CD14-positive monocyte (primary cell): ENCODE data around the gene HAP1. TPM values are rescaled to one million over a fixed set of nuclear protein-coding genes. Genes with fewer than 3 reads are reported as not detected.
A peak's percentile ranks its signal among the peaks of the same experiment; 100 is the strongest.

Experiments used
- DNase-seq, 3 donors: peaks; one replicate each; pipeline ENCODE4 v3.0.0-alpha.2; 2011 to 2022
- H2AFZ ChIP-seq: 2 replicates; pipeline ENCODE4 v1.6.0; 2012; ENCODE audit warnings: mild to moderate bottlenecking, low read depth, low read length, inconsistent platforms; ENCODE audit not compliant: insufficient read depth, poor library complexity, severe bottlenecking
- H3K27ac ChIP-seq, 2 donors: 1 replicate in 1 of 2; 2 replicates in 1 of 2; pipeline ENCODE4 v1.5.1; 2012 to 2013; ENCODE audit warnings: low read length in 2 of 2, control low read depth in 1 of 2, inconsistent platforms in 1 of 2, low read depth in 1 of 2, mild to moderate bottlenecking in 1 of 2
- H3K27me3 ChIP-seq, 2 donors: one replicate each; pipeline versions ENCODE4 v1.6.0 to v1.6.1; 2011 to 2013; ENCODE audit warnings: low read length in 2 of 2; ENCODE audit not compliant: control insufficient read depth in 2 of 2, insufficient read depth in 2 of 2
- H3K36me3 ChIP-seq, 2 donors: replicated peaks in 1 of 2; 1 replicate in 1 of 2; 2 replicates in 1 of 2; pipeline versions ENCODE4 v1.5.1 to v1.6.1; 2012 to 2013; ENCODE audit warnings: low read length in 2 of 2, control low read depth in 1 of 2, inconsistent platforms in 1 of 2, mild to moderate bottlenecking in 1 of 2; ENCODE audit not compliant: insufficient read depth in 2 of 2, control insufficient read depth in 1 of 2
- H3K4me1 ChIP-seq, 2 donors: 1 replicate in 1 of 2; 2 replicates in 1 of 2; pipeline versions ENCODE4 v1.5.1 to v1.6.1; 2012 to 2013; ENCODE audit warnings: low read length in 2 of 2, control low read depth in 1 of 2, inconsistent platforms in 1 of 2, mild to moderate bottlenecking in 1 of 2, moderate library complexity in 1 of 2; ENCODE audit not compliant: insufficient read depth in 2 of 2, control insufficient read depth in 1 of 2
- H3K4me2 ChIP-seq: replicated peaks from 2 replicates; pipeline ENCODE3; 2012; ENCODE audit warnings: low read length, moderate library complexity, mild to moderate bottlenecking; ENCODE audit not compliant: poor library complexity, severe bottlenecking; ENCODE audit errors: extremely low read depth
- H3K4me3 ChIP-seq, 3 experiments: fragments of 200-600 bp in 1 of 3; sonication (generic) in 1 of 3; replicated peaks in 1 of 3; 1 replicate in 2 of 3; 2 replicates in 1 of 3; pipeline ENCODE4 v1.5.1; 2011 to 2013; ENCODE audit warnings: low read length in 3 of 3, mild to moderate bottlenecking in 3 of 3, control low read depth in 2 of 3, low read depth in 2 of 3, inconsistent platforms in 1 of 3, moderate library complexity in 1 of 3
- H3K79me2 ChIP-seq: 2 replicates; pipeline ENCODE4 v1.6.0; 2012; ENCODE audit warnings: mild to moderate bottlenecking, control low read depth, inconsistent platforms, low read length, moderate library complexity; ENCODE audit not compliant: insufficient read depth
- H3K9ac ChIP-seq: 2 replicates; pipeline ENCODE4 v1.6.0; 2017; ENCODE audit warnings: low read length, mild to moderate bottlenecking; ENCODE audit not compliant: insufficient read depth, poor library complexity, severe bottlenecking
- H3K9me3 ChIP-seq, 2 donors: replicated peaks in 1 of 2; 1 replicate in 1 of 2; 2 replicates in 1 of 2; pipeline versions ENCODE4 v1.5.1 to v1.6.1; 2012 to 2013; ENCODE audit warnings: low read length in 2 of 2, control low read depth in 1 of 2; ENCODE audit not compliant: control insufficient read depth in 1 of 2, insufficient read depth in 1 of 2
- H4K20me1 ChIP-seq: 2 replicates; pipeline ENCODE4 v1.6.0; 2012; ENCODE audit warnings: mild to moderate bottlenecking, low read length, control low read depth, moderate library complexity; ENCODE audit not compliant: insufficient read depth
- H3K27ac Mint-ChIP-seq, 7 donors: one replicate each; pipeline ENCODE4 v1.8.0; 2020; ENCODE audit warnings: mild to moderate bottlenecking in 7 of 7, mixed read lengths in 7 of 7, moderate library complexity in 6 of 7, inconsistent platforms in 2 of 7
- H3K27me3 Mint-ChIP-seq, 3 donors: one replicate each; pipeline ENCODE4 v1.8.0; 2021 to 2022; ENCODE audit warnings: low read depth in 3 of 3, mild to moderate bottlenecking in 3 of 3, mixed read lengths in 3 of 3, moderate library complexity in 3 of 3, inconsistent platforms in 1 of 3
- H3K36me3 Mint-ChIP-seq, 2 donors: one replicate each; pipeline ENCODE4 v1.8.0; 2020; ENCODE audit warnings: mixed read lengths in 2 of 2, inconsistent platforms in 1 of 2, mild to moderate bottlenecking in 1 of 2
- H3K4me1 Mint-ChIP-seq: one replicate; pipeline ENCODE4 v1.8.0; 2020; ENCODE audit warnings: mild to moderate bottlenecking, mixed read lengths
- H3K4me3 Mint-ChIP-seq, 2 donors: one replicate each; pipeline ENCODE4 v1.8.0; 2020; ENCODE audit warnings: mild to moderate bottlenecking in 2 of 2, mixed read lengths in 2 of 2, moderate library complexity in 1 of 2
- H3K9me3 Mint-ChIP-seq, 7 donors: one replicate each; pipeline ENCODE4 v1.8.0; 2020 to 2022; ENCODE audit warnings: mixed read lengths in 7 of 7, mild to moderate bottlenecking in 6 of 7, moderate library complexity in 6 of 7, inconsistent platforms in 2 of 7
- WGBS: methylation state at CpG from one replicate; pipeline ENCODE4 v1.1.5; 2013; ENCODE audit warnings: missing lambda C conversion rate; ENCODE audit not compliant: insufficient coverage; 5-methylcytosine and 5-hydroxymethylcytosine counted together
- intact Hi-C, 2 donors: fragments of 100-400 bp; cut with micrococcal nuclease; formaldehyde crosslinking; loops; one replicate each; pipeline versions ENCODE4 v1.15.0 to v1.15.1; 2023
- polyA plus RNA-seq, 3 donors: library from polyadenylated mRNA; depleted of rRNA in 1 of 3; unstranded in 2 of 3; stranded (reverse) in 1 of 3; fragments of 300-500 nt in 2 of 3; fragments of >200 nt in 1 of 3; fragmentation: Illumina TruSeq in 2 of 3; gene quantifications; 1 replicate in 2 of 3; 2 replicates in 1 of 3; pipeline ENCODE4 v1.2.3, GENCODE V29; 2012 to 2021
- TF ChIP-seq, protein P1 (sequence below): fragments of 200-600 bp; IDR thresholded peaks from one replicate; pipeline ENCODE4 v1.8.0; 2022; ENCODE audit warnings: antibody characterized with exemption, mild to moderate bottlenecking

The HAP1 gene
- polyA plus RNA-seq, 3 donors = not detected

DNA sequence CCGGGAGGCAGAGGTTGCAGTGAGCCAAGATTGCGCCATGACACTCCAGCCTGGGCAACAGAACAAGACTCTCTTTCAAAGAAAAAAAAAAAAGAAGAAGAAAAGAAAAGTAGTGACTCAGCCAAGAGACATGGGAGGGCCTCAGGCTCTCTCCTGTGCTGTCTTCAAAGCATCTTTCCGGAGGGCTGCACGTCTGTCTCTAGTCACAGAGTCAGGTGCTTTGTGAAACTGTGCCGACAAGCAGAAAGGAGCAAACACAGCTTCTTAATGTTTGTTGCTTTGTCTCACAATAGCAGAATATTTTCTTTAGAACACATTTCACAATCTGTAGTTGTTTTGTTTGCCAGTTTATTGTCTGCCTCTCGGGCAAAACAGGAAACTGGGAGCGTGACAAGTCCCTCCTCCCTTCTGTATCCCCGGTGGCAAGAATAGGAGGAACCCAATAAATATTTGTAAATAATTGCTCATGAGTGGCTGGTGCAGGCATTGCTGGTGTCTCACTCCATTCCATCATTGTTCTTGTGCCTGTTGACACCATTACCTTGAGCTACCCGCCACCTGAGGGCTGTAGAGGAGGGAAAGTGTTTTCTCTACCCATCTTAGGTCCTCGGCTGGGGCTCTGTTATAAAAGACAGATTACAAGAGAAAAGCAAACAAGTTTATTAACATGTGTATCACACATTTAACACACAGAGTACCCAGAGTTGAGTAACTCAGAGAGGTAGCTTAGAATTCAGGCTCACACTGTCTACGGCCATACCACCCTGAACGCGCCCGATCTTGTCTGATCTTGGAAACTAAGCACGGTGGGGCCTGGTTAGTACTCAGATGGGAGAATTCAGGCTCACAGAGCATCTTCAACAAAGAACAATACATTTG is 16.8 kb downstream of the HAP1 start:
- no peak overlapping the region for H3K4me3 ChIP-seq
- H3K9me3 Mint-ChIP-seq = peaks cover 0 to 2% (median 0%) of the 10 kb centered on the region in 7 donors
- no peaks in the 10 kb centered on the region for H3K9me3 ChIP-seq
- H3K36me3 Mint-ChIP-seq = no peaks in the 10 kb centered on the region
- H3K27me3 ChIP-seq = no peaks in the 10 kb centered on the region
- TF ChIP-seq, protein P1, sequence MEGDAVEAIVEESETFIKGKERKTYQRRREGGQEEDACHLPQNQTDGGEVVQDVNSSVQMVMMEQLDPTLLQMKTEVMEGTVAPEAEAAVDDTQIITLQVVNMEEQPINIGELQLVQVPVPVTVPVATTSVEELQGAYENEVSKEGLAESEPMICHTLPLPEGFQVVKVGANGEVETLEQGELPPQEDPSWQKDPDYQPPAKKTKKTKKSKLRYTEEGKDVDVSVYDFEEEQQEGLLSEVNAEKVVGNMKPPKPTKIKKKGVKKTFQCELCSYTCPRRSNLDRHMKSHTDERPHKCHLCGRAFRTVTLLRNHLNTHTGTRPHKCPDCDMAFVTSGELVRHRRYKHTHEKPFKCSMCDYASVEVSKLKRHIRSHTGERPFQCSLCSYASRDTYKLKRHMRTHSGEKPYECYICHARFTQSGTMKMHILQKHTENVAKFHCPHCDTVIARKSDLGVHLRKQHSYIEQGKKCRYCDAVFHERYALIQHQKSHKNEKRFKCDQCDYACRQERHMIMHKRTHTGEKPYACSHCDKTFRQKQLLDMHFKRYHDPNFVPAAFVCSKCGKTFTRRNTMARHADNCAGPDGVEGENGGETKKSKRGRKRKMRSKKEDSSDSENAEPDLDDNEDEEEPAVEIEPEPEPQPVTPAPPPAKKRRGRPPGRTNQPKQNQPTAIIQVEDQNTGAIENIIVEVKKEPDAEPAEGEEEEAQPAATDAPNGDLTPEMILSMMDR = no peak
- H3K27me3 Mint-ChIP-seq = peaks cover 0 to 3% (median 2%) of the 10 kb centered on the region in 3 donors
- H3K27ac Mint-ChIP-seq = peak overlapping the region in 6 of 7 donors; percentile 43 to 76 (median 63)
- WGBS = 70% methylated on average over 3 of the region's 15 CpGs
- H3K4me2 ChIP-seq = no peak overlapping the region
- intact Hi-C loops = no loop called here
- H2AFZ ChIP-seq = peak overlapping the region; percentile 53
- H3K9ac ChIP-seq = no peak overlapping the region
- H3K4me1 Mint-ChIP-seq = peaks cover 13% of the 10 kb centered on the region
- peaks cover 12 to 14% of the 10 kb centered on the region in 2 donors for H3K4me1 ChIP-seq
- DNase-seq = peak; percentile 47 to 71 (median 60)
- H3K4me3 Mint-ChIP-seq = peak overlapping the region in 1 of 2 donors; percentile 35
- H3K27ac ChIP-seq = peak overlapping the region; percentile 32 to 58
- no peaks in the 10 kb centered on the region for H3K79me2 ChIP-seq
- H3K36me3 ChIP-seq = no peaks in the 10 kb centered on the region
- H4K20me1 ChIP-seq = no peaks in the 10 kb centered on the region

DNA sequence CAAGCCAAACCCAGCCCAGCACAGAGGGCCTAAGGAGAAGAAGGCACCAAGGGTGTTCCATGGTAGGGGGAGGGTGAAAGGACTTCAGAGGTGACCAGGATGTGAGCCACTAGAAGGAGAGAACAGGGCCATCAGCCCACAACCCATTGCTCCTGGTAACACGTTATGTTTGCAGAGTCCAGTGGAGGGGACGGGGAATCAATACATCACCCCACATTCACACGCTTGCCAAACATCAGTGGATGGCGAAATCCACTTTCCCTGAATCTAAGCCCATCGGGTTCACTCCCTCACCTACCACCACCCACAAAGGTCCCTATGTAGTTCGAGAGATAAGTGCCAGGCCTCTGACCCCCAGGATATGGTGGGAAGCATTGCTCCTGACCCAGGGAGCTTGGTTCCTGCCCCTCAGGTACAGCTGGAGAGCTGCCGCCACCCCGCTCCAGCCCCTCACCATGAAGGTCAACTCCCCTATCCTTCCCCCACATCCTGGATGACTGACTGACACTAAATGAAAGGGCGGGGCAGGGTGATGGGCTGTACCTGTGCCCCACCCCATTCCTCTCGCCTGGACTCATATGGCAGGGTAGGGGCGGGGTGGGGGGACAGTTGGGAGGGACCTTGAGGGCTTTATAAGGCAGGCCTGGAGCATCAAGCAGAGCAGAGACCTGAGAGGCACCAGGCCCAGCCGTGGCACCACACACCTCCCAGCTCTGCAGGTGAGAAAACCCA is 22.6 kb downstream of the HAP1 start, which contains the start of gene GAST:
Gene GAST (plus strand): TSS at position 663 of the 732 bp plus-strand sequence. CDS start 3,106 bp downstream, outside the sequence.
- no peaks in the 10 kb centered on the region for H3K36me3 Mint-ChIP-seq
- Histone ChIP-seq H3K9ac (no peak within 1 kb of the TSS), H3K4me3 (no peak within 1 kb of the TSS), H3K36me3 (no peaks in the 10 kb centered on the region), H2AFZ (no peak within 1 kb of the TSS), H3K9me3 (no peaks in the 10 kb centered on the region), H3K4me1 (no peaks in the 10 kb centered on the region), H3K27me3 (no peaks in the 10 kb centered on the region), H3K27ac (no peak within 1 kb of the TSS), H4K20me1 (no peaks in the 10 kb centered on the region), H3K79me2 (no peaks in the 10 kb centered on the region), H3K4me2 (no peak within 1 kb of the TSS)
- H3K4me1 Mint-ChIP-seq = peaks cover 3% of the 10 kb centered on the region
- intact Hi-C loops = no loop called here
- peak within 1 kb of the TSS in 1 of 2 donors; percentile 1 for H3K4me3 Mint-ChIP-seq
- peaks cover 3 to 7% (median 4%) of the 10 kb centered on the region in 3 donors for H3K27me3 Mint-ChIP-seq
- H3K27ac Mint-ChIP-seq = no peak within 1 kb of the TSS
- TF ChIP-seq, protein P1 = no peak
- peaks cover 0 to 4% (median 0%) of the 10 kb centered on the region in 7 donors for H3K9me3 Mint-ChIP-seq
- WGBS = 98% methylated on average over 6 of the region's 12 CpGs
- no peak for DNase-seq
